Measurements from ENCODE around the gene F11.
"Not testable (repeated sequence)": the region's sequence is repeated elsewhere in the genome, so short reads cannot be mapped to it uniquely, and the experiment has no call there.

The F11 gene

DNA sequence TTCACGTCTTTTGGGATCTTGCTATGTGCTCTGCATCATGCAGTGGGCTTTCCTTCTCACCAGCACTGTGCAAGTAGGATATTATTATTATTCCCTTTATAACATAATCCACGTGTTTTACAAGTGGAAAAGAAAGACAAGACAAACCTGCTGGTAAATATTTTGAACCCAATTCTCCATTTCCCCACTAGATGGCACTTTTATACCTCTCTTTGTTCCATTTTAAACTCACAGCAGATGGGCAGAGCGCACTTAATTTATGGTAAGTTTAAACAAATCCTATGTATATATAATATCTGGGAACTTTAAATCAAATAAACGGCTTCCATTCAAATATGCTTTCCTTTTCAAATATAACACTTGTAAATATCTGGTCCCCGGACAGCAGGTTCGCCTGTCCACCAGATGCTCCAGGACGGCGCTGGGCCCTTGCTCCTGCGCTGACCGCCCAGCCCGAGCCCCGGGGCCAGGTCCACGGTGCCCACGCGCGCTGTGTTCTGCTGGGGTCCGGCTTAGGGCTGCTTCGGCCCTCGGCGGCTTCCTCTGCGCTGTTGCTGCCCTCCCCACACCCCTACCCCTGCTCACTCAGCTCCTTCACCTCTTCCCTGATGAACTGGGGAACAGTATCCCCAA is 31.1 kb downstream of the F11 start:
- intact Hi-C loops (cut with DNase I): no loop called here
- DNase-seq: no peak

DNA sequence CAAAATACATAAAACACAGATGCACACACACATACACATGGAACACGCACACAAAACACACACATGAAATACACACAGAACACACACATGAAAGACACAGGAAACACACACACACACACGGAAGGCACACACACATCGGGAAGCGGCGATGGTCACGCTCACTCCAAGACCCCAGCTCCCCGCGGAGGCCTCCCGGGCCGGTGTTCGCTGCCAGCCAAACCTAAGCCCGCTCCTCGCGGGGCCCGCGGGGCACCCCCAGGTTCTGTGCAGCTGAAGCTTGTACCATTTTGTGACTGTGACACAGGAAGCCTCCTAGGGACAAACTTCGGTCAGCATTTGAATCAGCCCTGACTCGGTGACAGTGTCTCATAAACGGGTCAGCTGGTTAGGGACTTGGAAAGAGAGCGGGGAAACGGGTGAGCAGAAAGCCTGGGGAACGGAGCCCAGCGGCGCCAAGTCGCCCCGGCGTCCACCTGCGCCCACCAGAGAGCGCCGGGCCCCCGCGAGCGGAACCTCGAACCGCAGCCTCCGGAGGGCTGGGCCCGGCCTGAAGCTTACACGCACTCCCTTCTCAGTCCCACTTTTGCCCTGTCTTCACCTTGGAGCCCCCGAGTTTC is 32.1 kb downstream of the F11 start:
- DNase-seq: no peak
- intact Hi-C loops (cut with DNase I): no loop called here

DNA sequence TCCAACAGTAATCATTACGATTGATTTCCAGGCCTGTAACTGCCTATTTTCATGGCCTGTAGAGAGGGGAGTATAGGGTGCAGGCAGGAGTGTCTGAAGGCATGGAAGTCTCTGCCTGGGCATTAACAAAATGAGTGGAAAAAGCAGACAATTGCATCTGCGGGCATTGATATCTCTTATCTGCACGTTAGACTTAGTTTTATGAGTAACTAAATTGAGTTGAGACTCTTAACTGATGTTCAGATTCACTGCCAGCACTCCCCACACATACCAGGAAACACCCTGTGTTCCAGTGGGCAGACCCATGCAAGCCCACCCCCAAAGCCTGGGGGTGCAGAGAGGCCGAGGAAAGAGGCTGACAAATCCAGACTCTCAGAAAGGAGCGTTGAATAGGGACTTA is 33.3 kb downstream of the F11 start:
- no peak for DNase-seq
- intact Hi-C loops (cut with DNase I): no loop called here

DNA sequence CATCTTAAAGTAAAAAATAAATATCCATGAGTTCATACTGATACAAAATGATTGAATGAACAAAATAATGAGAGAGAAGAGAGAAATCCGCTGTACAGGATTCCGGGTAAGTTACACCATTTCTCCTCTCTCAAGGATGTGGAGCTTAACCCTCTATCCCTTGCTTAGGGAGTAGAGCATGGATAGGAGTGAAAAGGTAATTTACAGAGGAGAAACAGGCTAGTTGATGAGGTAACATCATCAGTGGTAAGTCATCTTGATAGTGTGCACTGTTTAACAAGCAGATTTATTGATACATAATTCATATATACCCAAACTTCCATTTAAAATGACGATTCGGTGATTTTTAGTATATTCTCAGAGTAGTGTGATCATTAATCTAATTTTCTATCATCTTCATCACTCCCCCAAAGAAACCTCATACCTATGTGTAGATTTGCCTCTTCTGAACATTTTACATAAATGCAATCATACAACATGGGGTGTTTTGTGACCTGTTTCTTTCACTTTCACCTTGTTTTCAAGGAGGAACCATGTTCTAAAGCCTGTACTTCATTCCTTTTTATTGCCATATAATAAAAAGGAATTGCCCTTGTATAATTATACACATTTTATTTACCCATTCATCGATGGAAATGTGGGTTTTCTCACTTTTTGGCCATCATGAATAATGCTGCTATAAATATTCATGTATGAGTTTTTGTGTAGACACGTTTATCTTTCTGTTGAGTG is 34.8 kb downstream of the F11 start:
- intact Hi-C loops (cut with DNase I): no loop called here
- no peak for DNase-seq

DNA sequence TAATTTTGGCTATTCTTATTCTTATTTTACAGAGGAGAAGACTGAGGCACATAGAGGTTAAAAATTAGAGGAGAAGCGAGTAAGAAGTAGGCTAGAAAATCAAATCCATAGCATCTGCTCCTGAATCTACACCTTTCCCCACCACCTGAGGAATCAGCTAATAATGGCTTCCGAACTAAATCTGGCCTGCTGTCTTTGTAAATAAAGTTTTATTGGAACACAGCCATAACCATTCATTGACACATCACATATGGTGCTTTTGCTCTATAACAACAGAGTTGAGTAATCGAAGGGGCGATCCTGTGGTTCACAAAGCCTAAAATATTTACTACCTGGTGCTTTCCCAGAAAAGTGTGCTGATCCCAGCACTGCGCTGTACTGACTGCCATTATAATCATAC is 38.2 kb downstream of the F11 start:
- intact Hi-C loops (cut with DNase I): no loop called here
- DNase-seq: no peak

DNA sequence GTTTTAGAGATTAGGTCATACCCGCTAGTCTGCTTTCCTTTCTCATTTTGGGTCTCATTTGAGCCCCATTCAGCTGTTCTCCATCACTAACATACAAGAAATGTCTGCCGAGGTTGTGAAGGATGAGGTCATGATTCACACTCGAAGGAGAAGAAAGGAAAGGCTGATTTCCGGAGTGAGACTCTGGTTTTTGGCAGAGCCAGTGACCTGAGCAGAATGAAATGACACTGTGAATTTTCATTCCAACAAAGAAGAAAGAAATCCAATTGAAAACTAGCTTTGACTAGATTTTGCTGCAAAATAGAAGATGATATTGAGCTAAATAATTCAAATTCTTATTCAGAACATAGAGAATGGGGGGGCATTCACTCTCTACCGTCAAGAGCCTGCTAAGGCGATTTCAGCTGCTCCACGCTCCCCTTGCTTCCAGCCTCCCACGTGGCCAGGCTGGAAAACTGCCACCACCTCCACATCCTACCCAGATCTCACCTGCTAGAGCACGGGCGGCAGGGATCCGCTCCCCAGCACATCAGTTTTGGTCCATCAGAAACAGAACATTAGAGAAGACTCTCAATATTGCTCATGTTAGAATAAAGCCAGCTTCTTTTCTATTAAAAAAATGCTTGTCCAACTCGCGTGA is 39.0 kb downstream of the F11 start:
- DNase-seq: no peak
- intact Hi-C loops (cut with DNase I): no loop called here

DNA sequence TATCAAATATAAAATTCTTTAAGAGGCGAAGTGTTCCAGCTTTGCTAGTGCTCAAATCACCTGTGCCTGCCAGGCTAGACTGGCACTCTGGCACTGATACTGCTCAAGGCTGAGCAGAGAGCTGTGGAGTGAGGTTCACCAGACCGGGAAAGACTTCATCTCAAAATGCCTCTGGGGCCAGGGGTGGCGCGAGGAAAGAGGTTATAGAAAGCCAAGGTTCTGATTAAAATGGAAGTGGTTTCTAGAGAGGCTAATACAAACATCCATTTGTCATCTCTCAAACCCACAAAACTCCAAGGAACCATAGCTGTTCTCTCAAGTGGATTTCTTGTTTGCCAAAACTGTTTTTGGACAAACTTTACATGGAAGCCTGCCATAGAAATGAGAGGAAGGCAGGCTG is 41.5 kb downstream of the F11 start:
- no peak for DNase-seq
- intact Hi-C loops (cut with DNase I): no loop called here

DNA sequence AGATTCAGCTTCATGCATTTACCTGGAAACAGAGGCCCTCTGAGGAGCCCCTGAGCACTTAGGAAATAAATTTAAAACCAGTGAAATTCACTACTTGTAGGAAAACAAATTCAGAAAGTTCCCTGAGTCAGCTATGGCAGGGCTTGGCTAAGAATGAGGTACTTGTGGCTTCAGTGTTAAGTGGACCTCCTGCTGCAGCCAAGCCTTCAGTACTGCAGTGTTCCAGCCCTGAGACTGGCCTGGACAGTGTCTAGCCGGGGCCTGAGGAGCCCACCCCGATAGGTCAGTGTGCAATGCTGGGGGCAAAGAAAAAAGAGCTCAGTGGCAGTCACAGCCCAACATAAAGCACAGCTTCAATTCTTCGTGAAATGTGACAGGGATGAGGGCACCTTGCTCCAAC is 41.9 kb downstream of the F11 start:
- intact Hi-C loops (cut with DNase I): no loop called here

DNA sequence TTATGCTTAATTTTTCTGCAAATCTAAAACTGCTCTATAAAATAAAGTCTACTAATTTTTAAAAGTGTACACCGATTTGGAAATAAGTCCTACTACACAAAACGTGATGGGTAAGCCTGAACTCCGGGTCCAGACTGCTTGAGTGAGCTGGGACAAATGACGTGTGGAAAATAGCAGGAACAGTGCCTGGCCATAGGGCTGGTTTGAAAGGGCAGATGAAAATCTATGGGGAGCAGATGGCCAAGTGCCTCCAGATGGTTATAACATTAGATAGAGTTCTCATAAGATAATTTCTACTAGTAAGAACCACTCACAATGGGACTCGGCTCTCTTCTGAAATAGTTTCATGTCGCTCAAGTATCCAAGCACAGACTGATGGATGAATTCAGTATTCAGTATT is 52.5 kb downstream of the F11 start:
- no peak for DNase-seq
- intact Hi-C loops (cut with DNase I): no loop called here

More for the DNA sequence above, 41.9 kb downstream of the F11 start:
- no peak for DNase-seq

DNA sequence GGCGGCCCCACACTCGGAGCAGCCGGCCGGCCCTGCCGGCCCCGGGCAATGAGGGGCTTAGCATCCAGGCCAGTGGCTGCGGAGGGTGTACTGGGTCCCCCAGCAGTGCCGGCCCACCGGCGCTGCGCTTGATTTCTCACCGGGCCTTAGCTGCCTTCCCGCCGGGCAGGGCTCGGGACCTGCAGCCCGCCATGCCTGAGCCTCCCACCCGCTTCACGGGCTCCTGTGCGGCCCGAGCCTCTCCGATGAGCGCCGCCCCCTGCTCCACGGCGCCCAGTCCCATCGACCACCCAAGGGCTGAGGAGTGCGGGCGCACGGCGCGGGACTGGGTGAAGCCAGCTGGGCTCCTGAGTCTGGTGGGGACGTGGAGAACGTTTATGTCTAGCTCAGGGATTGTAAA is 58.7 kb downstream of the F11 start:
- intact Hi-C loops (cut with DNase I): not testable (repeated sequence)
- DNase-seq: peak in 1 of 10 donors; percentile 85

DNA sequence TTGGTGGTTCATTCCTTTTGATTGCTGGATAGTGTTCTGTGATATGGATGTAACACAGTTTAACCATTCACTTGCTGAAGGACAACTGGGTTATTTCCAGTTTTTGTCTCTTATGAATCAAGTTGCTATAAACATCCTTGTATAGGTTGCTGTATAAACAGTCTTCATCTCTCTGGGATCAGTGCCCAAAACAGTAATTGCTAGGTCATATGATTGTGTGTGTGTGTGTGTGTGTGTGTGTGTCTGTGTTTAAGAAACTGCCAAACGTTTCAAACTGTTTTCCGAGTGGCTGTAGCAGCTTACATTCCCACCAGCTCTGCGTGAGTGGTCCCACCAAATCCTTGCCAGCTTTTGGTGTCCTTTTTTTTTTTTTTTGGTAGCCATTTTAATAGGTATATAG is 60.4 kb downstream of the F11 start:
- DNase-seq: no peak
- intact Hi-C loops (cut with DNase I): no loop called here

DNA sequence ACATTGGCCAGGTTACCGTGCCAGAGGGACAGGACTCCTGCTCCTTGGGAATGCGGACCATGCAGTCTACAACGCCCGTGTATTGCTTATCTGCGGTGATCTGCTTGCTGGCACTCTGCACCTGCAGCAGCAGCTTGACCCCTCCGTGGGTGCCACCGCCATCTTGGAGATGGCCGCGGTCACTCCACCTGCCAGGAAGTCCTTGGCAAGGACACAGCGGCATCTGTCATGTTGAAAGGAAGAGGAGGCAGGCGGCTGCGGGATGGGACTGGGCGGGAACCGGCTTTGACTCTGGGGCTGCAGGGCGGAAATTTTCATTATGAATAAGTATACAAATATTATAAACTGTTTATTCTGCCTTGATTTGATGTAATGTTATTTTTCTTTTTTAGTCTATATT is 63.4 kb downstream of the F11 start:
- DNase-seq: peak in 1 of 10 donors; percentile 59
- intact Hi-C loops (cut with DNase I): no loop called here

DNA sequence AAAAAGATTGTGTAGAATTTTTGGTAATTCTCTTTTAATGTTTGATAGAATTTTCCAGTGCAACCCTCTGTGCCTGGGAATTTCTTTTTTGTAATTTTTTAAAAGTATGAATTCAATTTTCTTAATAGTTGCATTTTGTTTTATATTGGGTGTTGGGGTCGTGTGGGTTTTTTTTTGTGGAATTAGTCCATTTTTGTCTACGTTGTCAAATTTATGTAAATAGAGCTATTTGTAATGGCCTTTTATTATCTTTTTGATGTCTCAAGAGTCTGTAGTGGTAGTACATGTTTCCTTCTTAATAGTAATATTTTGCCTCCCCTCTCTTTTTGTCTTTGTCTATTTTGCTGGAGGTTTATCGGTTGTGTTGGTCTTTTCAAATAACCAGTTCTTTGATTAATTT is 64.4 kb downstream of the F11 start:
- intact Hi-C loops (cut with DNase I): no loop called here
- DNase-seq: no peak

DNA sequence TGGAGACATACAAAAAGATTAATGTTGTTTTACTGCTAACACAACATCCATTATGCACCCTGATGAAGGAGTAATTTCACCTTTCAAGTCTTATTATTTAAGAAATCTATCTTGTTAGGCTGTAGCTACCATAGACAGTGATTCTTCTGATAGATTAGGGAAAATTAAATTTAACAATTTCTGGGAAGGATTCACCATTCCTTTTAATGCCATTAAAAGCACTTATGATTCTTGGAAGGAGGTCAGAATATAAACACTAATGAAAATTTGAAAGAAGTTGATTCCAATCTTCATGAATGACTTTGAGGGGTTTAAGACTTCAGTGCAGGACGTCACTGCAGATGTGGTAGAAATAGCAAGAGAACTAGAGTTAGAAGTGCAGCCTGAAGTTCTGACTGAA is 69.8 kb downstream of the F11 start:
- DNase-seq: no peak
- intact Hi-C loops (cut with DNase I): no loop called here

Measured in posterior cingulate gyrus (tissue), 11 donors.